ENCODE measurements around the gene TTC39B.

DNA sequence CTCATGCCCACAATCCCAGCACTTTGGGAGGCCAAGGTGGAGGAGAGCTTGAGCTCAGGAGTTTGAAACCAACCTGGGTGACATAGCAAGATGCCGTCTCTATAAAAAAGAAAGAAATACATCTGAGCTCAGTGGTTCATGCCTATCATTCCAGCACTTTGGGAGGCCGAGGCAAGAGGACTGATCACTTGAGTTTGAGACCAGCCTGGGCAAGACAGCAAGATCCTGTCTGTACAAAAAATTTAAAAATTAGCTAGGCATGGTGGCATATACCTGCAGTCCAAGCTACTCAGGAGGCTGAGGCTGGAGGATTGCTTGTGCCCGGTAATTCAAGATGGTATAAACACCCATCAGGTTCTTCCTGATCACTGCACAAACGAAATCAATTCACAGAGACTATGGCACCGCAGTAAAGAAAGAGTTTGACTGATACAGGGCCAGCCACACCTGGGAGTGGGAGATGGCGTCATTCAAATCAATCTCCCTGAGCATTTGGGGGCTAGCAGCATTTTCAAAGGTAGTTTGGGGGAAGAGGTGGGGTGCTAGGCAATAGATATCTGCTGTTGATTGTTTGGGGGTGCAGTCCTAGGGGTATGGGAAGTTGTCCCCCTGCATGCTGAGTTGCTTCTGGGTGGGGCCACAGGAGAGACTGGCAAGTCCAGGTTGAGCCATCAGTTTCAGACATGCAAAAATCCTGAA lies 169.2 kb downstream of the TTC39B start:
- TF ChIP-seq GATA2 (IDR thresholded peaks at IDR 0.05; ENCODE audit: low read depth, low read length) (no peak), GATA3 (IDR thresholded peaks at IDR 0.05; ENCODE audit: low read depth, low read length) (no peak)

Data from SH-SY5Y (cell line).